Measurements from ENCODE around the gene PDE3B.
"Not testable (repeated sequence)": the region's sequence is repeated elsewhere in the genome, so short reads cannot be mapped to it uniquely, and the experiment has no call there.

DNA sequence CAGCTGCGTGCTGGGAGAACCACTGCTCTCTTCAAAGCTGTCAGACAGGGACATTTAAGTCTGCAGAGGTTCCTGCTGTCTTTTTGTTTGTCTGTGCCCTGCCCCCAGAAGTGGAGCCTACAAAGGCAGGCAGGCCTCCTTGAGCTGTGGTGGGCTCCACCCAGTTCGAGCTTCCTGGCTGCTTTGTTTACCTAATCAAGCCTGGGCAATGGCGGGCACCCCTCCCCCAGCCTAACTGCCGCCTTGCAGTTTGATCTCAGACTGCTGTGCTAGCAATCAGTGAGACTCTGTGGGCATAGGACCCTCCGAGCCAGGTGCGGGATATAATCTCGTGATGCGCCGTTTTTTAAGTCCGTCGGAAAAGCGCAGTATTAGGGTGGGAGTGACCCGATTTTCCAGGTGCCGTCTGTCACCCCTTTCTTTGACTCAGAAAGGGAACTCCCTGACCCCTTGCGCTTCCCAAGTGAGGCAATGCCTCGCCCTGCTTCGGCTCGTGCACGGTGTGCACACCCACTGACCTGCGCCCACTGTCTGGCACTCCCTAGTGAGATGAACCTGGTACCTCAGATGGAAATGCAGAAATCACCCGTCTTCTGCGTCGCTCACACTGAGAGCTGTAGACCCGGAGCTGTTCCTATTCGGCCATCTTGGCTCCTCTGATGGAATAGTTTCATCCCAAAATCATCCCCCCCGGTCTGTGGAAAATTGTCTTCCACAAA, 9.9 kb upstream of the PDE3B start:
- not testable (repeated sequence) for TF ChIP-seq CTCF, POLR2A (IDR thresholded peaks at IDR 0.05)
